ENCODE results near the gene EFNA5.

- TF ChIP-seq POLR2A (IDR thresholded peaks at IDR 0.05): no peak
- TF ChIP-seq, protein P1, sequence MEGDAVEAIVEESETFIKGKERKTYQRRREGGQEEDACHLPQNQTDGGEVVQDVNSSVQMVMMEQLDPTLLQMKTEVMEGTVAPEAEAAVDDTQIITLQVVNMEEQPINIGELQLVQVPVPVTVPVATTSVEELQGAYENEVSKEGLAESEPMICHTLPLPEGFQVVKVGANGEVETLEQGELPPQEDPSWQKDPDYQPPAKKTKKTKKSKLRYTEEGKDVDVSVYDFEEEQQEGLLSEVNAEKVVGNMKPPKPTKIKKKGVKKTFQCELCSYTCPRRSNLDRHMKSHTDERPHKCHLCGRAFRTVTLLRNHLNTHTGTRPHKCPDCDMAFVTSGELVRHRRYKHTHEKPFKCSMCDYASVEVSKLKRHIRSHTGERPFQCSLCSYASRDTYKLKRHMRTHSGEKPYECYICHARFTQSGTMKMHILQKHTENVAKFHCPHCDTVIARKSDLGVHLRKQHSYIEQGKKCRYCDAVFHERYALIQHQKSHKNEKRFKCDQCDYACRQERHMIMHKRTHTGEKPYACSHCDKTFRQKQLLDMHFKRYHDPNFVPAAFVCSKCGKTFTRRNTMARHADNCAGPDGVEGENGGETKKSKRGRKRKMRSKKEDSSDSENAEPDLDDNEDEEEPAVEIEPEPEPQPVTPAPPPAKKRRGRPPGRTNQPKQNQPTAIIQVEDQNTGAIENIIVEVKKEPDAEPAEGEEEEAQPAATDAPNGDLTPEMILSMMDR (IDR thresholded peaks at IDR 0.05): no peak
Observed at GRCh38 chr5:107558823-107559375, 111.8 kb downstream of the EFNA5 start.

Measured in esophagus squamous epithelium (tissue), 4 donors.